Activated CD8-positive, alpha-beta memory T cell treated with anti-CD3 and anti-CD28 coated beads, Interleukin-2, amount 50 U/mL, for 1 hour (primary cell): ENCODE measurements around the gene CAV1.

ENCODE experiments used
- DNase-seq: peaks from one replicate; pipeline ENCODE4 v3.0.0-alpha.2; 2020; ENCODE audit errors: extremely low read depth

The CAV1 gene

GRCh38 chr7:116503835-116504234 lies 21.0 kb upstream of the CAV1 start:
- DNase-seq: no peak

DNA sequence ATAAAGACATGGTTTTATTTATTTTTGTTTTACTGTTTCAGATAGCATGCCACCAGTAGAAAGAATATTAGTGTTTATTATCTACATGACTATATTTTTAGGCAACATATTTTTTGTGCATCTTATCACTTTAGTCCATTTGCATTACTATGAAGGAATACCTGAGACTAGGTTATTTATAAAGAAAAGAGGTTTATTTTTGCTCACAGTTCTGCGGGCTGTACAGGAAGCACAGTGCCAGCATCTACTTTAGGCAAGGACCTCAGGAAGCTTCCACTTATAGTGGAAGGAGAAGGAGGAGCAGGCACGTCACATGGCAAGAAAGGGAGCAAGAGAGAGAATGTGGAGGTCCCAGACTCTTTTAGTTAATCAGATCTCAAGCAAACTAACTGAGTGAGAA lies 19.6 kb upstream of the CAV1 start:
- DNase-seq: no peak

DNA sequence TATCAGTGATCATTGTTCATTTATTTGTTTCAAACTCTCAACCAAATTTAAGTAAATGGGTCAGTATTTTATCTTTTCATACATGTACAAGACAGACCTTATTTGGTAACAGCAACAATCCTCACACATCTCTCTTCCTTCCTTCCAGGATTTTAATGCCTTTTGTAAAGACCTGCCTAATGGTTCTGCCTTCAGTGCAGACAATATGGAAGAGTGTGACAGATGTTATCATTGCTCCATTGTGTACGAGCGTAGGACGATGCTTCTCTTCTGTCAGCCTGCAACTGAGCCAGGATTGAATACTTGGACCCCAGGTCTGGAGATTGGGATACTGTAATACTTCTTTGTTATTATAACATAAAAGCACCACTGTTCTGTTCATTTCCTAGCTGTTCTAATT lies 19.0 kb upstream of the CAV1 start:
- DNase-seq: no peak

DNA sequence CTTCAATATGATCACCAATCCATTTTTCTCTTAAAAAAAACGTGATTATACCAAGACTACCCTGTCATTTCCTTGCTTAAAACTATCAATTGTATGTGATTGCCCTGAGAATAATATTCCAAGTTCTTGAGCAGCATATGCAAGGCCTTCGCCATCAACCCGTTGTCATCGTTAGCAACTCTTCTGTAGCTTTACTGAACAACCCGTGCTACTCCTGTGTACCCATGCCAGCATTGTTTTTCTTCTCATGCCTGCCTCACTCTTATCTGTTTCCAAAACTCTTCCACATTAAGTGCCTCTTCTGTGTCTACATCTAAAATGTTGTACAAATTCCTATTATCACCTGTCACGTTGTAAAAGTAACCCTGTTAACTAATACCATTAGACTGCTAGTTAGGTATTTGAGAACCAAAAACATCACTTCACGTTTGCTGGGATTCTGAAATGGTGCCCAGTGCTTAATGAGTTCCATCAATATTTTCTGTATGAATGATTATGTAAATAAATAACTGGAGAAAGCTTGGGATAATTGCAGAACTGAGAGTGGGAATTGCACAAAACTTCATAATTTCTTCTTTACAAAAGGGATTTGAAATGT lies 14.8 kb upstream of the CAV1 start:
- no peak for DNase-seq

DNA sequence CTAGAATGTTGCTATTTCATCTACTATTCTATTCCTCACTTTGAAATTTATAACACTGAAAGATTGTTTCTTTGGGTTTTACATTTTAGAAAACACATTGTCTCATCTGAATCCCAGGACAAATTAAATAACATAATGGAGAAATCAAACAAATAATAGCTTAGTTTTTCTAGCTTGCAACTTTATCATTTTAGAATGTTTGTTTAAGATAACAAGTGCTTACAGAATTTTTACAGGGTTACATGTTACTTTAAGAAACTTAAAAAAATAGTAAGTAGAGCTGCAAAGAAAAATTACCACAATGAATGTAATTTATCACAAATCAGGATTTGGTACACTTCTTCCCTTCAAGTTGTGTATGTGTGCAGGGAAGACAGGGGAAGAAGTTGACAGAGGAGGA lies 14.0 kb upstream of the CAV1 start:
- no peak for DNase-seq

GRCh38 chr7:116511552-116512519 lies 13.0 kb upstream of the CAV1 start:
- no peak for DNase-seq

GRCh38 chr7:116512520-116513188 lies 12.2 kb upstream of the CAV1 start:
- no peak for DNase-seq

GRCh38 chr7:116515584-116515983 lies 9.3 kb upstream of the CAV1 start:
- no peak for DNase-seq

DNA sequence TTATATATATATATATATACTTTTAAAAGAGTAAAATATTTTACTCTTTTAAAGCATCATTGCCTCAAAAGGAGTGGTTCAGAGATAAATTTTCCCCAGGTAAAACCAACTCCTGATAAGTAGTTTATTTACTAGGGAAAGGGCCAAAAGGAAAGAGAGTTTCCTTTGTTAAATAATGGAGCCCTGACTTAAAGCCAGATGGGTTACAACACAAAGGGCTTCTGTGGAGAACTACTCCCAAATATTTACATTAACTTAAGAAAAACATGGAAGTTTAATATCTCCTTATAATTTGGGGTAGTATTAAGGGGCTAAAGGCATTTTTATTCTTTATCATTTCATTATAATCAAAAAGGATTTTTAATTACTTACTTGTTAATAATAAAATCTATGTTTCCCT lies 8.5 kb upstream of the CAV1 start:
- DNase-seq: no peak

DNA sequence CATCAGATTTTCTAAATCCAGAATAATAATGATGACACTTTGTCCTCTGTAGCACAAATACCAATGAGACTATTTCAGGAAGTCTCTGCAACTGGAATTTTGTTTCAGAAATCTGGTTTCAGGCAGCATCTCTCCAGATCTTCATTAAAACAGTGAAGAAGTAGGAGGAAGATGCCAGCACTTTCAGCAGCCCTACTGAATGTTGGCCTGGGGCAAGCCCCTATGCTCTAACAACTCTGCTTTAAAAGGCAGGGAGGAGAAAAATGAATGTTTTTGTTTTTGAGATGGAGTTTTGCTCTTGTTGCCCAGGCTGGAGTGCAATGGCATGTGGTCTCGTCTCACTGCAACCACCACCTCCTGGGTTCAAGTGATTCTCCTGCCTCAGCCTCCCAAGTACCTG lies 7.2 kb upstream of the CAV1 start:
- no peak for DNase-seq

DNA sequence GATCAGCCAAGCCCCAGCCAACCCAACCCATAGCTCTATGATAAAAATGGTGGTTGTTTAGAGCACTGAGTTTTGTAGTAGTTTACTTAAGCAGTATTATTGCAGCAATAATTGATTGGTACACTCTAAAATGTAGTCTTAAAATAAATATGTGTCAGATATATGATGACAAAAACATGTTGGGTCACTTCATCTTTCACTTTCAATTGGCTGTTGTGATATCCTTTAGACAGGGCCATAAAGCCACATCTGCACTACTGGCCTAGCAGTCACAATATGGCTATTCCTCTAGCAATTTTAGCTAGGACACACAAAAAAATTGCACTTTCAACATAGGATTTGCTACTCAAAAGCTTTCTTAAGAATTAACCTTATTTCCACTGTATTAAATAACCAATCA lies 5.9 kb upstream of the CAV1 start:
- DNase-seq: no peak

GRCh38 chr7:116521046-116521664 lies 3.7 kb upstream of the CAV1 start:
- no peak for DNase-seq

- no peak for DNase-seq
These were observed 2.6 kb upstream of the CAV1 start for GRCh38 chr7:116522247-116522646.

GRCh38 chr7:116524221-116524608 lies 621 bp upstream of the CAV1 start:
- no peak for DNase-seq

- DNase-seq: no peak
These were observed 569 bp downstream of the CAV1 start for GRCh38 chr7:116525298-116525912.

DNA sequence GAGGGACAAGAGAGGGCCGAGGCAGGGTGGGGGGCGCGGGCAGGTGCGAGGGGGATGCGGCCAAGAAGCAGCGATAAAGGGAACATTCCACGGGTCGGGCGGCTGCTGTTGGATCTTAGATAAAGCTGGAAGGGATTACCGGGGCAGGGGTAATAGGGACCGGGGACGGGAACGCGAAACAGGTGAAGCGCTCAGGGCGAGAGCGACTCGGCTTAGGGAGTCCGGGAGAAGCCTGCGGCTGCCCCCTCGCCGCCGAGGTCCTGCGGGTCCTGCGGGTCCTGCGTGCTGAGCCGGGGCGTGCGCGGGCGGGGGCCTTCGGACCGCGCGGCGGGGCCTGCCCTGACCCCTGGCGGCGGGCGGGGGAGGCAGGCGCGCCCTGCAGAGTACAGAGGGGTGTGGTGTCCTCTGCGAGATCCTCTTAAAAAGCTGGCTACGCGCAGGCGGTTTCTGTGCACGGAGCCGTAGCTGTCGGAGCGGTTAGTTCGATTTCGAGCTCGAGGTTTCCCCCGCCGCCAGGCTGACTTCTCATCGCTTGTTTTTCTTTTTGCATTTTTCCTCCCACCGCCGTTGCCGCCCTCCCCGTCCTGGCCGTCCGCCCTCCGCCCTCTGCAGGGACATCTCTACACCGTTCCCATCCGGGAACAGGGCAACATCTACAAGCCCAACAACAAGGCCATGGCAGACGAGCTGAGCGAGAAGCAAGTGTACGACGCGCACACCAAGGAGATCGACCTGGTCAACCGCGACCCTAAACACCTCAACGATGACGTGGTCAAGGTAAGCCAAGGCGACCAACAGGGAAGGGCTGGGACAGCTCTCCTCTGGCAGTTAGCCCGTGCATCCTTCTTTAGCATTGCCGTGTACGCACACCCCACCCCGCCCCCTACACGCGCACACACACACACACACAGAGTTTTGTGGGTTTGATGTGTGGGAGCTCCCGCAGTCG lies 1.4 kb downstream of the CAV1 start:
- DNase-seq: no peak

GRCh38 chr7:116526897-116527296 lies 2.1 kb downstream of the CAV1 start:
- no peak for DNase-seq

GRCh38 chr7:116527521-116527920 lies 2.7 kb downstream of the CAV1 start:
- no peak for DNase-seq

DNA sequence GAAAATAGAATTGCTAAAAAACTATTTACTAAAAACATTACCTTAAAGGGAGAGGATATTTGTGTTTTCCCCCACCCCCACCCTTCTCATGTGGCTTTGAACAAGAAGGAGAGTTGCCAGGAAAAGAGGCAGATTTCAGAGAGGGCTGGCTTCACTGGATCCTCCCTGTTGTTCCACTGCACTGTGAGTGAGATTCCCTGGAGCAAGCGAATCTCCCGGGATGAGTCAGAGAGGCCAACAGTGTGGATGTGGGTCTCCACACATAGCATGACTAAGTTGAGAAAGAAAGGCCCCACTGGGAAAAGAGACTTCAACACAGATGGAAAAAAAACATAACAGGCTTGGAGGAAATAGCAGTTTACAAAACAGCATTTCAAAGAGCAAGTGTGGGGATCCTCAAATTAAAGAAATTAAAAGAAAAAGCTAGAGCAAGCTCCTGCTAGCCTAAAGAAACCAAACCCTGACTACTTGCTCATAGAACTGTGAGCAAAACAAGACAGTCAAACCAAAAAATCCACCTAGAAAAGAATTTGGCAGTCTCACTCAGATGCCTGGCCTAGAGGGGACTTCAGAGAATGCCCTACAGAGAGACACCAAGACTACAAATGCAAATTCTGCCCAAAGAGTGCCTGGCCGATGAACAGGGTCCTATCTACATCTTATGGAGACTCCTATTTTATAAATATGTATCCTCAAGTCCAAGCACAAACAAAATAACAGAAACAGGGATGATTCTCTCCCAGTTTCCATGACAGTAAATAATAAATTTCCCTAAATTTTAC lies 3.4 kb downstream of the CAV1 start:
- no peak for DNase-seq

GRCh38 chr7:116529250-116529649 lies 4.4 kb downstream of the CAV1 start:
- DNase-seq: no peak
